Stomach (tissue), 9 donors: ENCODE measurements around the gene OGFR. TPM values are rescaled to one million over a fixed set of nuclear protein-coding genes. Genes with fewer than 3 reads are reported as not detected.
A peak's percentile ranks its signal among the peaks of the same experiment; 100 is the strongest.

Experiments used
- DNase-seq, 2 donors: peaks; one replicate each; pipeline versions ENCODE4 v3.0.0 to v3.0.0-alpha.2; 2013 to 2019
- H3K27ac ChIP-seq, 5 donors: fragments of 200-600 bp in 4 of 5; sonication (generic) in 4 of 5; one replicate each; pipeline ENCODE4 v1.5.1; 2013 to 2019; ENCODE audit warnings: mild to moderate bottlenecking in 1 of 5, moderate library complexity in 1 of 5
- H3K27me3 ChIP-seq, 3 donors: fragments of 200-600 bp; sonication (generic); one replicate each; pipeline ENCODE4 v1.5.1; 2017 to 2019; ENCODE audit warnings: mixed run types in 1 of 3
- H3K36me3 ChIP-seq, 4 donors: fragments of 200-600 bp; sonication (generic); 1 replicate in 3 of 4; 2 replicates in 1 of 4; pipeline ENCODE4 v1.5.1; 2016 to 2019
- H3K4me1 ChIP-seq, 4 donors: fragments of 200-600 bp; sonication (generic); one replicate each; pipeline ENCODE4 v1.5.1; 2016 to 2019
- H3K4me3 ChIP-seq, 4 donors: fragments of 200-600 bp; sonication (generic) in 3 of 4; one replicate each; pipeline ENCODE4 v1.5.1; 2016 to 2019; ENCODE audit warnings: mild to moderate bottlenecking in 1 of 4
- H3K9me3 ChIP-seq, 4 donors: fragments of 200-600 bp; sonication (generic); one replicate each; pipeline ENCODE4 v1.5.1; 2016 to 2019
- CTCF ChIP-seq, 7 experiments: fragments of 450-650 bp in 4 of 7; fragments of 200-600 bp in 3 of 7; sonication (generic) in 3 of 7; IDR thresholded peaks; one replicate each; pipeline ENCODE4 v1.5.1; 2016 to 2019; ENCODE audit warnings: antibody characterized with exemption in 7 of 7, control low read depth in 2 of 7, mild to moderate bottlenecking in 1 of 7
- EP300 ChIP-seq: sonication (generic); formaldehyde crosslinking; IDR thresholded peaks from one replicate; pipeline ENCODE4 v1.6.1; 2017; ENCODE audit warnings: antibody characterized with exemption
- POLR2A ChIP-seq, 4 donors: fragments of 450-650 bp; IDR thresholded peaks; one replicate each; pipeline ENCODE4 v1.6.1; 2016; ENCODE audit warnings: antibody characterized with exemption in 4 of 4, control low read depth in 2 of 4, mild to moderate bottlenecking in 1 of 4, moderate library complexity in 1 of 4
- POLR2AphosphoS5 ChIP-seq, 3 donors: sonication (generic); formaldehyde crosslinking; IDR thresholded peaks; one replicate each; pipeline ENCODE4 v1.6.1; 2016; ENCODE audit warnings: antibody characterized with exemption in 3 of 3
- WGBS, 5 donors: extraction: QIAGEN DNeasy Blood & Tissue Kit in 3 of 5; methylation state at CpG; one replicate each; pipeline versions ENCODE4 v1.1.5 to v1.1.7; 2013 to 2018; 5-methylcytosine and 5-hydroxymethylcytosine counted together
- intact Hi-C: fragments of 100-400 bp; cut with DNase I; formaldehyde crosslinking; loops from one replicate; pipeline ENCODE4 v1.15.1; 2023; ENCODE audit warnings: low total_unique reads
- polyA plus RNA-seq, 3 donors: library from polyadenylated mRNA; stranded (reverse); fragments of 200-250 nt; gene quantifications; one replicate each; pipeline ENCODE4 v1.2.3, GENCODE V29; 2013
- total RNA-seq, 5 donors: library from RNA; depleted of rRNA; stranded (reverse); fragments of >200 nt; gene quantifications; one replicate each; pipeline versions ENCODE4 v1.1.0 to v1.2.3, GENCODE V29; 2014 to 2016
- donor health status: healthy with polysubstance abuse.
- donor health status: Bipolar disorder and iron deficiency.
- donor health status: healthy.

Gene OGFR
- total and polyA plus RNA-seq, 8 donors: 20.1 to 75.3 (median 42.3) TPM

DNA sequence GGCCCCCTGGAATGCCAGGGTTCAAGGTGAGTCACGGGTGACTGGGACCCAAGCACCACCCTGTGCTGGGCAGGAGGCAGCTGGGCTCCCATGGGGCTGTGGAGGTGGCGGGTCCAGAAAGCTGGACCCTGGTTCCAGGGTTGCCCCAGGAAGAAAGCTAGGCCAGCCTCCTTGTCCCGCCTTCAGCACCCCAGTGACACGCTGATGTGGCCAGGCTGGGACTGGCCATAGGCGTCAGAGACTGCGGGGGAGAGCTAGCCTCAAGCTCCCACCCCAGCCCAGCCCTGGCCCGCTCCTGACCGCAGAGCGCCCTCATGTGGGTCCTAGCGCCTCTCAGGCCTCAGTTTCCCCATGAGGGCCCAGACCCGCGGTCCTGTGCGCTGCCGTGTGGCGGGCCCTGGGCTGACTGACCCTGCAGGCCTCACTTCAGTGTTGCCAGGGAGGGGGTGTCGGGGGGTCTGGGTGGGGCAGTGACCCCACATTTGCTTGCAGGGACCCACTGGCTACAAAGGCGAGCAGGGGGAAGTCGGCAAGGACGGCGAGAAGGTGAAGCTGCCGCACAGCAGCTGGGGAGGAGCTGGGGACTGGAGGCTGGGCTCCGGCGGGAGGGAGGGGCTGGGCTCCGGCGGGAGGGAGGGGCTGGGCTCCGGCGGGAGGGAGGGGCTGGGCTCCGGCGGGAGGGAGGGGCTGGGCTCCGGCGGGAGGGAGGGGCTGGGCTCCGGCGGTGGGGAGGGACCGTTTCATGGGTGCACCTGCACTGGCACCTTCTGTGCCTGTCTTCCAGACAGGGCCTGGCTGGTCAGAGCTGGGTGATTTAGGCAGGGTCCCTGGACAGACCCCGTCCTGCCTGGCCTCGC, 20.1 kb downstream of the OGFR start:
- WGBS, 5 donors: 10 to 34% (median 22%) methylated on average over 10 to 35 of the region's 36 CpGs
- H3K36me3 ChIP-seq: no peaks in the 10 kb centered on the region
- TF ChIP-seq EP300: no peak
- TF ChIP-seq POLR2AphosphoS5 (IDR thresholded peaks at IDR 0.05): peak in 1 of 3 donors; percentile 31
- H3K4me1 ChIP-seq: peaks cover 7 to 28% (median 18%) of the 10 kb centered on the region in 4 donors
- DNase-seq: peak; percentile 85
- peak overlapping the region in 3 of 4 donors; percentile 39 to 60 (median 49) for H3K4me3 ChIP-seq
- H3K27ac ChIP-seq: peak overlapping the region in 3 of 5 donors; percentile 33 to 79 (median 78)
- intact Hi-C loops: no loop called here
- peaks cover 0 to 22% (median 0%) of the 10 kb centered on the region in 3 donors for H3K27me3 ChIP-seq
- no peaks in the 10 kb centered on the region for H3K9me3 ChIP-seq

GRCh38 chr20:62825333-62825985, 20.8 kb downstream of the OGFR start:
- 64 to 84% (median 79%) methylated on average over 13 to 22 of the region's 22 CpGs for WGBS, 5 donors
- H3K4me1 ChIP-seq: peaks cover 7 to 20% (median 12%) of the 10 kb centered on the region in 4 donors
- peaks cover 0 to 14% (median 0%) of the 10 kb centered on the region in 3 donors for H3K27me3 ChIP-seq
- peak overlapping the region in 2 of 4 donors; percentile 49 to 60 for H3K4me3 ChIP-seq
- H3K27ac ChIP-seq: peak overlapping the region in 2 of 5 donors; percentile 78 to 79
- H3K36me3 ChIP-seq: no peaks in the 10 kb centered on the region
- intact Hi-C loops: no loop called here
- no peak for TF ChIP-seq POLR2AphosphoS5 (IDR thresholded peaks at IDR 0.05)
- no peak for TF ChIP-seq CTCF (IDR thresholded peaks at IDR 0.05)
- no peak for TF ChIP-seq POLR2A (IDR thresholded peaks at IDR 0.05)
- TF ChIP-seq EP300: no peak
- no peak for DNase-seq
- no peaks in the 10 kb centered on the region for H3K9me3 ChIP-seq

DNA sequence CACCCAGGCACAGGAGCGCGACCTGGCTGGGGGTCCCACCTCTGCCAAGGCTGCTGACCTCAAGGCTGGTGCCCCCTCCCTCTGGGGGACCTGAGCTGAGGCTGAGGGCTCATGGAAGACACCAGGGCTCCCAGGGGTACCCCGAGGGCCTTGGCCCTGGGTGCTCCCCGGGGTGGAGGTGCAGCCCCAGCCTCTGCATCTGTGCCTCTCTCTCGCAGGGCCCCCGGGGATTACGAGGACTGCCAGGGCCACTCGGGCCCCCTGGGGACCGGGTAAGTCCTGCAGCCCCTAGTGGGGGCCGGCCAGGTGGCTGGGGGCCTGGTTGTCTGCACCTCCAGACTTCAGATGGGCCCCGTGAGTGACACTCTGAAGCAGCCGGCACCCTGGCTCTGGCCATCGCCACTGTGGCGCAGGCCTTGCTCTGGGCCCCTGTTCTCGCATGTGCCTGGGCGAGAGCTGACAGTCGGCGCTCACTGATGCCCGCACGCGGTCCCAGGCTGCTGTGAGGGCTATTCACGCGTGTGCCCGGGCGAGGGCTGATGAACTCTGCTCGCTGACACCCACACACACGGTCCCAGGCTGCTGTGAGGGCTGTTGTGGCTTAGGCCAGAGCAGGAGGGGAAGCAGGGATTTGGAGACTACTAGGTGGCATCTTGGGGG, 21.5 kb downstream of the OGFR start:
- 73 to 93% (median 82%) methylated on average over 3 to 27 of the region's 27 CpGs for WGBS, 5 donors
- Histone ChIP-seq H3K27ac (peak overlapping the region in 1 of 5 donors; percentile 79), H3K9me3 (no peaks in the 10 kb centered on the region), H3K36me3 (no peaks in the 10 kb centered on the region), H3K4me3 (no peak overlapping the region), H3K4me1 (peaks cover 7 to 25% (median 15%) of the 10 kb centered on the region in 4 donors), H3K27me3 (peaks cover 0 to 11% (median 0%) of the 10 kb centered on the region in 3 donors)
- intact Hi-C loops: no loop called here
- no peak for TF ChIP-seq CTCF (IDR thresholded peaks at IDR 0.05)
- no peak for TF ChIP-seq EP300
- TF ChIP-seq POLR2AphosphoS5 (IDR thresholded peaks at IDR 0.05): no peak
- no peak for TF ChIP-seq POLR2A (IDR thresholded peaks at IDR 0.05)
- peak in 1 of 2 donors; percentile 15 for DNase-seq

DNA sequence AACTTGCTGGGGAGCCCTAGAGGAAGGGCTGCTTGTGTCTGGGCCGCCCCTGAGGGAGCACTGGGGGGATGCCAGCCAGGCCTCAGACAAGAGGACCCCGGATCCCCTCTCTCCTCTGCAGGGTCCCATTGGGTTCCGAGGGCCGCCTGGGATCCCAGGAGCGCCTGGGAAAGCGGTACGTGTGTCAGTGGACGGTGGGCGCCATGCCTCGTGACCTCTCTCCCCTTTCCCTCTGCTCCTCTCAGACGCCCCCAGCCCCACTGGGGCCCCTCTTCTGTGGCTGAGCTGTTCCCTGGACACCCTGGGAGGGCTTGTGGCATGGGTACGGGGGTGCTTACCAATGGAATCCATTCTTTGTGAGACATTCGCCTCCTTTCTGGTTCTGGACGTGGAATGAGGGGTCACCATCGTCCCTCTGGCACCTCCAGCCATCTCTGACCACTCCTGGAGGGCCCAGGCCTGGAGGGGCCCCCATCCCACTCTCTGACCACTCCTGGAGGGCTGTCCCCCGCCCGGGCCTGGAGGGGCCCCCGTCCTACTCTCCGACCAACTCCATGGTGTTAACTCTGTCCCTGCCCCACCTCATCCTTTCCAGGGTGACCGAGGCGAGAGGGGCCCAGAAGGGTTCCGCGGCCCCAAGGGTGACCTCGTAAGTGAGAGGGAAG, 22.1 kb downstream of the OGFR start:
- TF ChIP-seq CTCF (IDR thresholded peaks at IDR 0.05) (no peak), POLR2AphosphoS5 (IDR thresholded peaks at IDR 0.05) (no peak), EP300 (no peak), POLR2A (IDR thresholded peaks at IDR 0.05) (no peak)
- no peak overlapping the region for H3K4me3 ChIP-seq
- H3K9me3 ChIP-seq: no peaks in the 10 kb centered on the region
- peak in 1 of 2 donors; percentile 3 for DNase-seq
- no peaks in the 10 kb centered on the region for H3K36me3 ChIP-seq
- H3K4me1 ChIP-seq: peaks cover 11 to 31% (median 21%) of the 10 kb centered on the region in 4 donors
- WGBS, 5 donors: 88 to 92% (median 89%) methylated on average over 23 to 24 of the region's 24 CpGs
- H3K27ac ChIP-seq: no peak overlapping the region
- H3K27me3 ChIP-seq: peaks cover 0 to 11% (median 0%) of the 10 kb centered on the region in 3 donors
- intact Hi-C loops: no loop called here
